ENCODE data around the gene PLOD1. TPM values are rescaled to one million over a fixed set of nuclear protein-coding genes. Genes with fewer than 3 reads are reported as not detected.
"Not testable (repeated sequence)": the region's sequence is repeated elsewhere in the genome, so short reads cannot be mapped to it uniquely, and the experiment has no call there.

PLOD1 gene
- total RNA-seq, 3 donors from 2014 or later, result 33.7 to 68.6 (median 35.4) TPM

DNA sequence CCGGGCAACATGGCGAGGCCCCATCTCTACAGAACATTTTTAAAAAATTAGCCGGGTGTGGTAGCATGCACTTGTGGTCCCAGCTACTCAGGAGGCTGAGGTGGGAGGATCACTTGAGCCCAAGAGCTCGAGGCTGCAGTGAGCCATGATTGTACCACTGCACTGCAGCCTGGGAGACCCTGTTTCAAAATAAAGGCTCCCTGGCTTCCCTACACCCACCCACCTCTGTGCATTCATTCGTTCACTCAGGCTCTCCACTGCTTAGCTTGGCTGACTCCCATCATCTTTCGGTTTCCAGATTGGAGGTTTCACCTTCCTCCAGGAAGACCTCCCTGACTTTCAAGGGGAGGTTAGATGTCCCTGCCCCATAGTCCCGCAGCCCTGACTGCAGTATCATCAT, 22.5 kb upstream of the PLOD1 start:
- Histone ChIP-seq H3K4me3 (no peak overlapping the region), H3K4me1 (ENCODE audit: low read depth) (peaks cover 5% of the 10 kb centered on the region), H3K9me3 (no peaks in the 10 kb centered on the region), H3K36me3 (ENCODE audit: low read depth) (no peaks in the 10 kb centered on the region)
- no peak for ATAC-seq
- TF ChIP-seq, protein P1, sequence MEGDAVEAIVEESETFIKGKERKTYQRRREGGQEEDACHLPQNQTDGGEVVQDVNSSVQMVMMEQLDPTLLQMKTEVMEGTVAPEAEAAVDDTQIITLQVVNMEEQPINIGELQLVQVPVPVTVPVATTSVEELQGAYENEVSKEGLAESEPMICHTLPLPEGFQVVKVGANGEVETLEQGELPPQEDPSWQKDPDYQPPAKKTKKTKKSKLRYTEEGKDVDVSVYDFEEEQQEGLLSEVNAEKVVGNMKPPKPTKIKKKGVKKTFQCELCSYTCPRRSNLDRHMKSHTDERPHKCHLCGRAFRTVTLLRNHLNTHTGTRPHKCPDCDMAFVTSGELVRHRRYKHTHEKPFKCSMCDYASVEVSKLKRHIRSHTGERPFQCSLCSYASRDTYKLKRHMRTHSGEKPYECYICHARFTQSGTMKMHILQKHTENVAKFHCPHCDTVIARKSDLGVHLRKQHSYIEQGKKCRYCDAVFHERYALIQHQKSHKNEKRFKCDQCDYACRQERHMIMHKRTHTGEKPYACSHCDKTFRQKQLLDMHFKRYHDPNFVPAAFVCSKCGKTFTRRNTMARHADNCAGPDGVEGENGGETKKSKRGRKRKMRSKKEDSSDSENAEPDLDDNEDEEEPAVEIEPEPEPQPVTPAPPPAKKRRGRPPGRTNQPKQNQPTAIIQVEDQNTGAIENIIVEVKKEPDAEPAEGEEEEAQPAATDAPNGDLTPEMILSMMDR (IDR thresholded peaks at IDR 0.05), result no peak
- intact Hi-C loops (cut with DNase I, micrococcal nuclease), result no loop called here
- no peak for DNase-seq

DNA sequence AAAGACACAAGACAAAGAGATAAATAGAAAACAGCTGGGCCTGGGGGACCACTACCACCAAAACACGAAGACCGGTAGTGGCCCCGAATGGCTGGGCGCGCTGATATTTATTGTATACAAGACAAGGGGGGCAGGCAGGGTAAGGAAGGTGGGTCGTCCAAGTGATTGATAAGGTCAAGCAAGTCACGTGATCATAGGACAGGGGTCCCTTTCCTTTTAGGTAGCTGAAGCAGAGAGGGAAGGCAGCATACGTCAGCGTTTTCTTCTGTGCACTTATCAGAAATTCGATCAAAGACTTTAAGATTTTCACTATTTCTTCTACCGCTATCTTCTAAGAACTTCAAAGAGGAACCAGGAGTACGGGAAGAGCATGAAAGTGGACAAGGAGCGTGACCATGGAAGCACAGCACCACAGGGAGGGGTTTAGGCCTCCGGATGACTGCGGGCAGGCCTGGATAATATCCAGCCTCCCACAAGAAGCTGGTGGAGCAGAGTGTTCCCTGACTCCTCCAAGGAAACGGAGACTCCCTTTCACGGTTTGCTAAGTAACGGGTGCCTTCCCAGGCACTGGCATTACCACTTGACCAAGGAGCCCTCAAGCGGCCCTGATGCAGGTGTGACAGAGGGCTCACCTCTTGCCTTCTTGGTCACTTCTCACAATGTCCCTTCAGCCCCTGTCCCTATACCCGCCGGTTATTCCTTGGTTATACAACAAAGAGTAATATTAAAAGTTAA, 21.9 kb upstream of the PLOD1 start:
- DNase-seq; H3K36me3 ChIP-seq (ENCODE audit: low read depth); H3K4me1 ChIP-seq (ENCODE audit: low read depth); H3K9me3 ChIP-seq; intact Hi-C loops (cut with DNase I, micrococcal nuclease); H3K4me3 ChIP-seq; ATAC-seq: not testable (repeated sequence)

DNA sequence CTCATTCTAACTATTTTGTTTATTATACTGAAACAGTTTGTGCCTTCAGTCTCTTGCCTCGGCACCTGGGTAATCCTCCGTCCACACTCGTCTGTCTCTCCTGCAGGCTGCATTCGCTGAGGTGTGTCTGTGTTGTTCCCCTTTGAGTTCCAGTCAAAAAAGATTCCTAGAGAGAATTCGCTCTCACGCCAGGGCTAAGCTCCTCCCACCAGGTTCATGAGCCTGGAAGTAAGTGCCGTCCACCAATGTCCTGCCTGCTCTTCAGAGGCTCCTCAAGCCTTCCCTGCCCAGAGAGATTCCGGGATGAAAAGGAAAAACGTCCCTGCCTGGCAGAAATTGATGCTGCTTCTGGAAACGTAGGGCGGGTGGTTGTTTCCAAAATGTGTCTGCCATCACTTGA, 21.2 kb upstream of the PLOD1 start:
- DNase-seq (no peak), ATAC-seq (no peak)
- H3K4me1 ChIP-seq (ENCODE audit: low read depth), result peaks cover 5% of the 10 kb centered on the region
- TF ChIP-seq, protein P1 (IDR thresholded peaks at IDR 0.05), result no peak
- no peaks in the 10 kb centered on the region for H3K9me3 ChIP-seq
- intact Hi-C loops (cut with DNase I, micrococcal nuclease), result no loop called here
- no peaks in the 10 kb centered on the region for H3K36me3 ChIP-seq (ENCODE audit: low read depth)
- no peak overlapping the region for H3K4me3 ChIP-seq

DNA sequence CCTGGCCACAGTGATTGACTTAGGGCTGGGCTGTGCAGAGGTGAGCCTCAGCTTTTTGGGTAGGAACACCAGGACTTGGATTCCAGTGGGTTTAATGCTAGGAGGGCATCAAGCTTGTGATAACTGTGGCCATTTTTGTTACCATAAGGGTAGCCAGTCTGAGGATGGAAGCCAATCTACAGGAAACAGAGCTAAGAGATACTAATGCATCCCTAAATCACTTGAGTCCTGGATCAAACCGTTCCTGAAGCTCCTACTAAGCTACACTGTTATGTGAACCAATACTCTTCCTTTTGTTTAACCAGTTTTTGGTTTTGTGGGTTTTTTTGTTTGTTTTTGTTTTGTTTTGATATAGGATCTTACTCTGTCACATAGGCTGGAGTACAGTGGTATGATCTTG, 20.5 kb upstream of the PLOD1 start:
- ATAC-seq (no peak), DNase-seq (no peak)
- Histone ChIP-seq H3K4me3 (no peak overlapping the region), H3K4me1 (ENCODE audit: low read depth) (peaks cover 9% of the 10 kb centered on the region), H3K9me3 (no peaks in the 10 kb centered on the region), H3K36me3 (ENCODE audit: low read depth) (no peaks in the 10 kb centered on the region)
- TF ChIP-seq, protein P1 (IDR thresholded peaks at IDR 0.05), result no peak
- intact Hi-C loops (cut with DNase I, micrococcal nuclease), result no loop called here

DNA sequence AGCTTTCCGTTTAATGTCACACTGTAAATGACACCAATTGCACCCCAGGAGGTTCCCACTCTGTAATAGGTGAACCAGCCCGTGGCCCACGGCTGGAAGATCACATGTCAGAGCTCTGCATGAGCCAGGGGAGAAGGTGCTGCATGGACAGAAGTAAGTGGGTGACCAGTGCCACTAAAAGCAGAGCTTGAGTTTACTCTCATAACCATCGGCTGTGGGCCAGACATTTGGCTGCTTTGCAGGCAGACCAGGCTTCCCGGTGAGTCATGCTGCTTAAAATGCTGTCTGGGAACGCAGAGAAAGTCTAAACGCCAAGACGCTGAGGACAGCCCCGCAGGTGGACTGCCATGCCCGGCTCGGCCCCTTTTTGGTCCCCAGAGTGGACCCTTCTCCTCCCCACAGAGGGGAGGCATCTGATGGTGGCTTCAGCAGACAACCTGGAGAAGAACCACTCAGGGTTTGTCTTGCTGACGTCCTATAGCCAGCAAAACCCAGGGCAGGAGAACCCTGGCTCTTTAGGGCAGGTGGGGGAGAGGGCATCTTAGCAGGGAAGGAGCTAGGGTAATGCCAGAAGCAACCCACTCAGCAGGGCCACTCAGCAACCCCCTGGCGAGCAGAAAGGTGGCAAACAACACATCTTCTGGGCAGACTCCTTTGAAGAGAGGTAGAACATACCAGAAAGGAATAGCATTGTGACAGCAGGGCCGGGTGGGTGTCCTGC, 15.6 kb upstream of the PLOD1 start:
- H3K36me3 ChIP-seq (ENCODE audit: low read depth), result peaks cover 8% of the 10 kb centered on the region
- intact Hi-C loops (cut with DNase I, micrococcal nuclease), result no loop called here
- H3K4me3 ChIP-seq, result no peak overlapping the region
- TF ChIP-seq, protein P1 (IDR thresholded peaks at IDR 0.05), result no peak
- H3K9me3 ChIP-seq, result no peaks in the 10 kb centered on the region
- DNase-seq (no peak), ATAC-seq (peak; percentile 48)
- peaks cover 27% of the 10 kb centered on the region for H3K4me1 ChIP-seq (ENCODE audit: low read depth)

DNA sequence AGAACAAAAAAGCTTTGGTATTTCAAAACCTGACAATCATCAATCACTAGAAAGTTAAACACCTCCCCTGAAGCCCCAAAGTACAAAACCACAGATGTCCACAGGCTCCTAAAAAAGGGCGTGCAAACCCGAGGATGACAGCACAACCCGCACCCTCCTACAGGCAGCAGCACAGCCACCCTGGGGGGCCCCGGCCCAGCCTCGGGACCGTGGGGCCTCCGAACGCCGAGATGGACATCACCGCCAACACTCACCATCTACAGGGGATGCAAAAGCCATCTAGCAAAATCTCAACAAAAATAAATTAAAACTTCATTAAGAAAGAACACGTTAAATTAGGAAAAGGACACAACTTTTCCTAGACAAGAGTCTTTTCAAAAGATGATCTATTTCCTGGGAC, 14.9 kb upstream of the PLOD1 start:
- Histone ChIP-seq H3K4me3 (no peak overlapping the region), H3K4me1 (ENCODE audit: low read depth) (peaks cover 33% of the 10 kb centered on the region), H3K9me3 (no peaks in the 10 kb centered on the region), H3K36me3 (ENCODE audit: low read depth) (peaks cover 8% of the 10 kb centered on the region)
- intact Hi-C loops (cut with DNase I, micrococcal nuclease), result no loop called here
- DNase-seq, result no peak
- ATAC-seq, result no peak
- TF ChIP-seq, protein P1 (IDR thresholded peaks at IDR 0.05), result no peak
